Esophagus squamous epithelium (tissue), 4 donors: ENCODE results near the gene GPR119.
"Not testable (repeated sequence)": the region's sequence is repeated elsewhere in the genome, so short reads cannot be mapped to it uniquely, and the experiment has no call there.

Experiments used
- POLR2A ChIP-seq, 4 donors: fragments of 450-650 bp; IDR thresholded peaks; one replicate each; pipeline ENCODE4 v1.6.1; 2017; ENCODE audit warnings: antibody characterized with exemption in 4 of 4, mild to moderate bottlenecking in 4 of 4, moderate library complexity in 3 of 4
- TF ChIP-seq, protein P1 (sequence below), 6 experiments: fragments of 450-650 bp in 4 of 6; fragments of 200-600 bp in 2 of 6; sonication (generic) in 2 of 6; IDR thresholded peaks; one replicate each; pipeline ENCODE4 v1.5.1; 2016 to 2019; ENCODE audit warnings: antibody characterized with exemption in 6 of 6, mild to moderate bottlenecking in 4 of 6, moderate library complexity in 4 of 6

DNA sequence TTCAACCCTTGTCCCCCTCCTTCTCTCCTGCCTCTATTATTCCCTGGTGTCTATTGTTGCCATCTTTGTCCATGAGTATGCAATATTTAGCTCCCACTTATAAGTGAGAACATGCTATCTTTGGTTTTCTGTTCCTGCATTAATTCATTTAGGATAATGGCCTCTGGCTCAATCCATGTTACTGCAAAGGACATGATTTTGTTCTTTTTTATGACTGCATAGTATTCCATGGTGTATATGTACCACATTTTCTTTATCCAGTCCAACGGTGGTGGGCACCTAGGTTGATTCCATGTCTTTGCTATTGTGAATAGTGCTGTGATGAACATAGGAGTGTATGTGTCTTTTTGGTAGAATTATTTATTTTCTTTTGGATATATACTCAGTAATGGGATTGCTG is 33.4 kb downstream of the GPR119 start:
- TF ChIP-seq POLR2A (IDR thresholded peaks at IDR 0.05), result not testable (repeated sequence)
- TF ChIP-seq, protein P1, sequence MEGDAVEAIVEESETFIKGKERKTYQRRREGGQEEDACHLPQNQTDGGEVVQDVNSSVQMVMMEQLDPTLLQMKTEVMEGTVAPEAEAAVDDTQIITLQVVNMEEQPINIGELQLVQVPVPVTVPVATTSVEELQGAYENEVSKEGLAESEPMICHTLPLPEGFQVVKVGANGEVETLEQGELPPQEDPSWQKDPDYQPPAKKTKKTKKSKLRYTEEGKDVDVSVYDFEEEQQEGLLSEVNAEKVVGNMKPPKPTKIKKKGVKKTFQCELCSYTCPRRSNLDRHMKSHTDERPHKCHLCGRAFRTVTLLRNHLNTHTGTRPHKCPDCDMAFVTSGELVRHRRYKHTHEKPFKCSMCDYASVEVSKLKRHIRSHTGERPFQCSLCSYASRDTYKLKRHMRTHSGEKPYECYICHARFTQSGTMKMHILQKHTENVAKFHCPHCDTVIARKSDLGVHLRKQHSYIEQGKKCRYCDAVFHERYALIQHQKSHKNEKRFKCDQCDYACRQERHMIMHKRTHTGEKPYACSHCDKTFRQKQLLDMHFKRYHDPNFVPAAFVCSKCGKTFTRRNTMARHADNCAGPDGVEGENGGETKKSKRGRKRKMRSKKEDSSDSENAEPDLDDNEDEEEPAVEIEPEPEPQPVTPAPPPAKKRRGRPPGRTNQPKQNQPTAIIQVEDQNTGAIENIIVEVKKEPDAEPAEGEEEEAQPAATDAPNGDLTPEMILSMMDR (IDR thresholded peaks at IDR 0.05), result not testable (repeated sequence)
